Measurements from ENCODE around the gene KIAA0586.

The KIAA0586 gene

DNA sequence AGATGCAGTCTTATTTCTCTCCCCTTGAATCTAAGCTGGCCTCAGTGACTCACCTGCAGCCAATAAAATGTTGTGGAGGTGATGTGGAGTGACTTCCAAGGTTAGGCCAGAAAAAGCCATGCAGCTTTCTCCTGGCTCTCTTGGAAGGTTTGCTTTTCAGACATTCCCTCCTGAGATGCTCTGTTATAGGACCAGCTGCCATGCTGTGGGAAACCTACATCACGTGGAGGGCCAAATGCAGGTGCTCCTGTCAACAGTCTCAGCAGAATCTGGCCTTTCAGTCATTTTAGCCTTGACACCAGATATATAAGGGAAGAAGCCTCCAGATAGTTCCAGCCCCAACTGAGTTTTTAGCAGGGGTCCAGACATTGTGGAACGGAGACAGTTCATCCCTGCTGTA lies 172.2 kb downstream of the KIAA0586 start:
- DNase-seq = no peak
